ENCODE measurements around the gene CSDE1.

- TF ChIP-seq, protein P1, sequence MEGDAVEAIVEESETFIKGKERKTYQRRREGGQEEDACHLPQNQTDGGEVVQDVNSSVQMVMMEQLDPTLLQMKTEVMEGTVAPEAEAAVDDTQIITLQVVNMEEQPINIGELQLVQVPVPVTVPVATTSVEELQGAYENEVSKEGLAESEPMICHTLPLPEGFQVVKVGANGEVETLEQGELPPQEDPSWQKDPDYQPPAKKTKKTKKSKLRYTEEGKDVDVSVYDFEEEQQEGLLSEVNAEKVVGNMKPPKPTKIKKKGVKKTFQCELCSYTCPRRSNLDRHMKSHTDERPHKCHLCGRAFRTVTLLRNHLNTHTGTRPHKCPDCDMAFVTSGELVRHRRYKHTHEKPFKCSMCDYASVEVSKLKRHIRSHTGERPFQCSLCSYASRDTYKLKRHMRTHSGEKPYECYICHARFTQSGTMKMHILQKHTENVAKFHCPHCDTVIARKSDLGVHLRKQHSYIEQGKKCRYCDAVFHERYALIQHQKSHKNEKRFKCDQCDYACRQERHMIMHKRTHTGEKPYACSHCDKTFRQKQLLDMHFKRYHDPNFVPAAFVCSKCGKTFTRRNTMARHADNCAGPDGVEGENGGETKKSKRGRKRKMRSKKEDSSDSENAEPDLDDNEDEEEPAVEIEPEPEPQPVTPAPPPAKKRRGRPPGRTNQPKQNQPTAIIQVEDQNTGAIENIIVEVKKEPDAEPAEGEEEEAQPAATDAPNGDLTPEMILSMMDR (IDR thresholded peaks at IDR 0.05): no peak
- TF ChIP-seq TP53 (CRISPR knock-in tag; IDR thresholded peaks at IDR 0.05) (no peak), MLX (CRISPR knock-in tag; IDR thresholded peaks at IDR 0.05) (no peak), OVOL2 (CRISPR knock-in tag; IDR thresholded peaks at IDR 0.05; ENCODE audit: borderline replicate concordance) (no peak), ELF4 (CRISPR knock-in tag; IDR thresholded peaks at IDR 0.05; ENCODE audit: low read depth) (no peak), NFATC4 (CRISPR knock-in tag; IDR thresholded peaks at IDR 0.05) (no peak)
- TF ChIP-seq, protein P2, sequence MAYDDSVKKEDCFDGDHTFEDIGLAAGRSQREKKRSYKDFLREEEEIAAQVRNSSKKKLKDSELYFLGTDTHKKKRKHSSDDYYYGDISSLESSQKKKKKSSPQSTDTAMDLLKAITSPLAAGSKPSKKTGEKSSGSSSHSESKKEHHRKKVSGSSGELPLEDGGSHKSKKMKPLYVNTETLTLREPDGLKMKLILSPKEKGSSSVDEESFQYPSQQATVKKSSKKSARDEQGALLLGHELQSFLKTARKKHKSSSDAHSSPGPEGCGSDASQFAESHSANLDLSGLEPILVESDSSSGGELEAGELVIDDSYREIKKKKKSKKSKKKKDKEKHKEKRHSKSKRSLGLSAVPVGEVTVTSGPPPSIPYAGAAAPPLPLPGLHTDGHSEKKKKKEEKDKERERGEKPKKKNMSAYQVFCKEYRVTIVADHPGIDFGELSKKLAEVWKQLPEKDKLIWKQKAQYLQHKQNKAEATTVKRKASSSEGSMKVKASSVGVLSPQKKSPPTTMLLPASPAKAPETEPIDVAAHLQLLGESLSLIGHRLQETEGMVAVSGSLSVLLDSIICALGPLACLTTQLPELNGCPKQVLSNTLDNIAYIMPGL (CRISPR knock-in tag; IDR thresholded peaks at IDR 0.05): no peak
Measured at GRCh38 chr1:114725230-114725629, 32.6 kb downstream of the CSDE1 start.

All from WTC11 (cell line).